ENCODE measurements around the gene PDGFRB. TPM values are rescaled to one million over a fixed set of nuclear protein-coding genes. Genes with fewer than 3 reads are reported as not detected.

The PDGFRB gene
- polyA plus RNA-seq, 2 of the 4 experiments (the other 2 are of a cell fraction): 0.22 TPM

GRCh38 chr5:150141544-150142184, 14.0 kb downstream of the PDGFRB start:
- FAIRE-seq: no peak
- Histone ChIP-seq H3K4me1 (peaks cover 72% of the 10 kb centered on the region), H3K4me3 (no peak overlapping the region), H3K9me3 (no peaks in the 10 kb centered on the region), H3K4me2 (peak overlapping the region; percentile 80), H3K27ac (peak overlapping the region; percentile 93 to 98)
- CTCF ChIA-PET: interaction anchor here (1.3 to 1.4 kb wide), 2 partner anchors 12 to 21 kb away, joined by 6 to 7 read pairs; no protein-coding TSS in a partner anchor
- POLR2A ChIA-PET: interaction anchor here (0.5 kb wide), 1 partner anchor 179 kb away, joined by 5 read pairs; no protein-coding TSS in a partner anchor
- TF ChIP-seq BHLHE40 (IDR thresholded peaks at IDR 0.05; ENCODE audit: low read depth, low read length) (no peak), GATA3 (IDR thresholded peaks at IDR 0.05; ENCODE audit: borderline replicate concordance) (no peak), USF2 (IDR thresholded peaks at IDR 0.05) (no peak), EHMT2 (IDR thresholded peaks at IDR 0.05; ENCODE audit: low read depth) (no peak), FOSL2 (IDR thresholded peaks at IDR 0.05) (no peak), FOSL2 (CRISPR knock-in tag; IDR thresholded peaks at IDR 0.05) (no peak), POLR2AphosphoS2 (conservative IDR thresholded peaks at IDR 0.05; ENCODE audit: low read length) (no peak), FOXS1 (CRISPR knock-in tag; IDR thresholded peaks at IDR 0.05) (no peak), HMGXB4 (CRISPR knock-in tag; IDR thresholded peaks at IDR 0.05; ENCODE audit: borderline replicate concordance) (no peak), POLR2A (IDR thresholded peaks at IDR 0.05; ENCODE audit: low read length) (no peak), JUNB (IDR thresholded peaks at IDR 0.05) (no peak), NPAS2 (CRISPR knock-in tag; IDR thresholded peaks at IDR 0.05; ENCODE audit: borderline replicate concordance) (no peak), HOXA7 (CRISPR knock-in tag; IDR thresholded peaks at IDR 0.05) (no peak), ZC3H11A (IDR thresholded peaks at IDR 0.05) (no peak), CHD2 (IDR thresholded peaks at IDR 0.05; ENCODE audit: low read length, partially characterized antibody) (no peak), E2F6 (IDR thresholded peaks at IDR 0.05; ENCODE audit: borderline replicate concordance, low read depth) (no peak), KDM5A (IDR thresholded peaks at IDR 0.05) (no peak), FOSB (CRISPR knock-in tag; IDR thresholded peaks at IDR 0.05) (no peak), MYC (IDR thresholded peaks at IDR 0.05; ENCODE audit: borderline replicate concordance, low read length) (no peak), HDAC2 (IDR thresholded peaks at IDR 0.05) (no peak)
- WGBS (ENCODE audit: missing lambda C conversion rate): 78% methylated on average over 9 of the region's 9 CpGs
- peak in 1 of 2 experiments; percentile 16; a peak in 2 of 6 replicates for ATAC-seq
- DNase-seq (ENCODE audit: low read depth in 1 of 2, low spot score in 1 of 2): no peak

- no peak for FAIRE-seq
- peak overlapping the region; percentile 13 to 93; a peak in 5 of 6 replicates for H3K27ac ChIP-seq
- H3K4me1 ChIP-seq: peaks cover 72% of the 10 kb centered on the region
- ChIA-PET CTCF (interaction anchor here (3.4 kb wide), 1 partner anchor 10 kb away, joined by 29 read pairs; no protein-coding TSS in a partner anchor), POLR2A (no interaction called here)
- no peaks in the 10 kb centered on the region for H3K9me3 ChIP-seq
- no peak for DNase-seq (ENCODE audit: low read depth in 1 of 2, low spot score in 1 of 2)
- H3K4me2 ChIP-seq: no peak overlapping the region
- ATAC-seq: no peak
- 88% methylated on average over 9 of the region's 11 CpGs for WGBS (ENCODE audit: missing lambda C conversion rate)
- H3K4me3 ChIP-seq: no peak overlapping the region
- TF ChIP-seq FOSB (CRISPR knock-in tag; IDR thresholded peaks at IDR 0.05) (no peak), ZC3H11A (IDR thresholded peaks at IDR 0.05) (no peak), MAZ (IDR thresholded peaks at IDR 0.05; ENCODE audit: borderline replicate concordance, low read depth, low read length) (no peak), PHF8 (IDR thresholded peaks at IDR 0.05; ENCODE audit: borderline replicate concordance, low read depth) (no peak), RAD21 (conservative IDR thresholded peaks at IDR 0.05 in 1 of 2, IDR thresholded peaks at IDR 0.05 in 1 of 2) (no peak), ZNF302 (CRISPR knock-in tag; IDR thresholded peaks at IDR 0.05) (no peak), CEBPB (IDR thresholded peaks at IDR 0.05) (no peak)
These were observed 14.8 kb downstream of the PDGFRB start for GRCh38 chr5:150140830-150141229.

All from A549 (cell line).